Choroid plexus epithelial cell (primary cell): ENCODE data around the gene ANKDD1A.

Experiments
- DNase-seq: peaks from one replicate; pipeline ENCODE4 v3.0.0-alpha.2; 2010; ENCODE audit warnings: low read depth
- H3K4me3 ChIP-seq: 2 replicates; pipeline ENCODE4 v1.5.1; 2011; ENCODE audit warnings: low read depth, mild to moderate bottlenecking, control low read depth, low read length, moderate library complexity
- CTCF ChIP-seq: conservative IDR thresholded peaks from 2 replicates; pipeline ENCODE4 v1.5.1; 2011; ENCODE audit warnings: low read depth, mild to moderate bottlenecking, control low read depth, inconsistent platforms, low read length, moderate library complexity

ANKDD1A gene

GRCh38 chr15:64869501-64869900, 42.2 kb upstream of the ANKDD1A start:
- no peak for TF ChIP-seq CTCF
- DNase-seq, result no peak
- H3K4me3 ChIP-seq, result no peak overlapping the region

DNA sequence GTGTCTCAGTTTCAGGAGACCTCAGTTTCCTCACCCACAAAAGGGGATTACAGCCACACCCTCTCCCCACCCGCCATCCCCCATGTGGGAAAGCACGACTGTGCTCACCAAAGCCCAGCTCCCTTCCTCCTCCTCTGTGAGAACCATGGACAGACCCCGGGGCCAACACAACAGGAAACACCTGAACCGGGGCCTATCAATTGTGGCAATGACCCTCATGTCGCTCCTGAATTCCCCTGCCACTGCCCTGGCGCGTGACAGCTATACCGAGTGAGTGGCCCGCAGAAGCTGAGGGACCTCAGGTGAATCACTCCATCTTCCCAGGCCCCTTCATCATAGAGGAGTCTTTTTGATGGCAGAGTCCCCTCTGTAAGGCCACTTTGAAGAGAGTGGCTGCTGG, 41.3 kb upstream of the ANKDD1A start:
- no peak for DNase-seq
- H3K4me3 ChIP-seq, result no peak overlapping the region
- no peak for TF ChIP-seq CTCF

GRCh38 chr15:64875641-64876223, 36.0 kb upstream of the ANKDD1A start:
- DNase-seq, result no peak
- no peak overlapping the region for H3K4me3 ChIP-seq
- no peak for TF ChIP-seq CTCF

- DNase-seq, result peak; percentile 40
- no peak for TF ChIP-seq CTCF
- H3K4me3 ChIP-seq, result no peak overlapping the region
Measured at GRCh38 chr15:64877435-64877834, 34.3 kb upstream of the ANKDD1A start.

GRCh38 chr15:64878705-64879104, 33.0 kb upstream of the ANKDD1A start:
- no peak for TF ChIP-seq CTCF
- H3K4me3 ChIP-seq, result no peak overlapping the region

DNA sequence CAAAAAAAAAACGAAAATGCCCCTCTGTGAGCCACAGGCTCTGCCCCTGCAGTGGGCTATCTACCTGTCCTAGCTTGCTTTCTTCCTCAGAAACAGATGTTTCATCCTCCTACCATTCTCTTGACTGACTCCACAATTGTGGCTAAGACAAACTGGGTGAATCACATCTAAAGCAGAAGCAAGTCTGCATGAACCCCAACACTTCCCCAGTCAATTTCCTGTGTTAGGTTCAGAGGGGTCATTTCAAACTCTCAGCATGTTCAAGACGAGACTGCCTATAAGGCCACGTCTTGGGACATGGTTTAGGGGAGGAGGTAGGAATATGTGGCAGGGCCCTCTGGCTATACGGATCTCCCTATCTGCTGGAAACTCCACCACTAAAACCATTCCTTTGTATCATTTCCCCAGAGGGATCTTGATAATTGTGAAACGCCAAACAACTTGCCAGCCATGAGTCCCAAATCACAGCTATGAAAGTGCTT, 28.6 kb upstream of the ANKDD1A start:
- H3K4me3 ChIP-seq, result no peak overlapping the region
- DNase-seq, result peak; percentile 45
- TF ChIP-seq CTCF, result no peak

More at GRCh38 chr15:64878705-64879104, 33.0 kb upstream of the ANKDD1A start:
- no peak for DNase-seq

- TF ChIP-seq CTCF, result no peak
- no peak overlapping the region for H3K4me3 ChIP-seq
- DNase-seq, result peak; percentile 93
Measured at GRCh38 chr15:64883997-64884511, 27.6 kb upstream of the ANKDD1A start.
